ENCODE results near the gene CYBRD1.

GRCh38 chr2:171587567-171587966 is 65.3 kb downstream of the CYBRD1 start:
- TF ChIP-seq POLR2A (IDR thresholded peaks at IDR 0.05) (no peak), CTCF (IDR thresholded peaks at IDR 0.05) (no peak), POLR2AphosphoS5 (IDR thresholded peaks at IDR 0.05; ENCODE audit: insufficient read depth in 1 of 2, low read depth in 1 of 2) (no peak)
